HG02884 (cell line): ENCODE results near the gene GOLIM4.
A peak's percentile ranks its signal among the peaks of the same experiment; 100 is the strongest.

Experiments
- ATAC-seq: cut with Tn5 transposase; IDR thresholded peaks from one replicate; pipeline ENCODE4 v1.9.1; 2021; ENCODE audit warnings: mild to moderate bottlenecking, moderate library complexity; ENCODE audit not compliant: unreplicated experiment

GOLIM4 gene

GRCh38 chr3:168100777-168101492 is 5.2 kb upstream of the GOLIM4 start:
- ATAC-seq: no peak

- ATAC-seq: no peak
Observed at GRCh38 chr3:168097381-168097780, 1.7 kb upstream of the GOLIM4 start.

GRCh38 chr3:168096210-168096652 is 507 bp upstream of the GOLIM4 start:
- peak; percentile 4 for ATAC-seq

- peak; percentile 41 for ATAC-seq
Observed at GRCh38 chr3:168094877-168095610, 680 bp downstream of the GOLIM4 start.

- ATAC-seq: no peak
Observed at GRCh38 chr3:168094580-168094876, 1.2 kb downstream of the GOLIM4 start.

- ATAC-seq: no peak
Observed at GRCh38 chr3:168093790-168094189, 1.9 kb downstream of the GOLIM4 start.

GRCh38 chr3:168093229-168093628 is 2.5 kb downstream of the GOLIM4 start:
- ATAC-seq: no peak

GRCh38 chr3:168091941-168092340 is 3.8 kb downstream of the GOLIM4 start:
- ATAC-seq: no peak

- ATAC-seq: no peak
Observed at GRCh38 chr3:168091302-168091858, 4.3 kb downstream of the GOLIM4 start.

GRCh38 chr3:168090306-168091085 is 5.2 kb downstream of the GOLIM4 start:
- no peak for ATAC-seq

- no peak for ATAC-seq
Observed at GRCh38 chr3:168089179-168089771, 6.4 kb downstream of the GOLIM4 start.

- ATAC-seq: peak; percentile 61
Observed at GRCh38 chr3:168088106-168088720, 7.5 kb downstream of the GOLIM4 start.

GRCh38 chr3:168087539-168087938 is 8.2 kb downstream of the GOLIM4 start:
- ATAC-seq: no peak

- ATAC-seq: no peak
Observed at GRCh38 chr3:168086541-168087260, 9.0 kb downstream of the GOLIM4 start.

- ATAC-seq: peak; percentile 50
Observed at GRCh38 chr3:168085491-168086119, 10.1 kb downstream of the GOLIM4 start.

- no peak for ATAC-seq
Observed at GRCh38 chr3:168083906-168084305, 11.8 kb downstream of the GOLIM4 start.

- no peak for ATAC-seq
Observed at GRCh38 chr3:168081856-168082255, 13.9 kb downstream of the GOLIM4 start.

GRCh38 chr3:168081171-168081771 is 14.5 kb downstream of the GOLIM4 start:
- no peak for ATAC-seq
